Sigmoid colon (tissue), 4 donors: ENCODE results near the gene SPAG8.

Source experiments
- POLR2A ChIP-seq, 2 donors: fragments of 450-650 bp; IDR thresholded peaks; one replicate each; pipeline ENCODE4 v1.6.1; 2016; ENCODE audit warnings: antibody characterized with exemption in 2 of 2, mild to moderate bottlenecking in 2 of 2, moderate library complexity in 2 of 2
- POLR2AphosphoS5 ChIP-seq, 4 donors: sonication (generic); formaldehyde crosslinking; IDR thresholded peaks; one replicate each; pipeline ENCODE4 v1.6.1; 2017; ENCODE audit warnings: antibody characterized with exemption in 4 of 4
- TF ChIP-seq, protein P1 (sequence below), 4 experiments: fragments of 450-650 bp in 3 of 4; fragments of 200-600 bp in 1 of 4; IDR thresholded peaks; one replicate each; pipeline ENCODE4 v1.5.1; 2016 to 2019; ENCODE audit warnings: antibody characterized with exemption in 4 of 4, mild to moderate bottlenecking in 3 of 4, moderate library complexity in 2 of 4

DNA sequence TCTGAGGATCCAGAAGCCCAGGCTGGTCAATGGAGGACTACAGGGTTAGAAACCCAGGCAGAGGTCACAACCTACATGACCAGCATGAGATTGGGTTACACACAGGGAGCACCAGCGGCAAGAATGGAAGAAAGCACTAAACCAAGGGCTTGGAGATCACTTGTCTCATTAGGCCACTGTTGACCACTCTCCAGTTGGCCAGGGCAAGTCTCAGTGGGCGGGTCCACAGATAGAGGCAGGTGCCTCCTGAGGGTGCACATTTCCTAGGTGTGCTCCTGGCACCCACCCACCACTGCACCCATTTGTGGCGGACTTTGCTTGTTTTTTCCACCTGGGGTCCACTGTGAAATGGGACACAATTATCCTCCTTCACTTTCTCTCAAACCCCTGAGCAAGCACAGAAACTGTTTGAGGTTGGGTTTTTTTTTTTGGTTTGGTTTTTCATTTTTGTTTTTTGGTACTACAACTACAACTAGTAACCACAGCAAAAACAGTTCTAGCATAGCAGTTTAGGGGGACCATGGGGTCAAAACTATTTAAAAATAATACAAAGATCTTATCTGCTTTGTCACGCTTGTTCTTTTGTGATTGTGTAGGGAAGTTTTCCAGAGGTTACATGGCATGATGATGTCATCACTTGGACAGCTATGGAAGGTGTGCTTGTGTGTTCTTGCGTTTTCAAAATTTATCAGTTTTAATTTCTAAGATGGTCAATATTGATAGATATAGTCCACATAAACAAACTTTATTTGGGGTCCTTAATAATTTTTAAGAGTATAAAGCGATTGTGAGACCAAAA, 14.6 kb downstream of the SPAG8 start:
- TF ChIP-seq POLR2AphosphoS5 (IDR thresholded peaks at IDR 0.05) (no peak), POLR2A (IDR thresholded peaks at IDR 0.05) (no peak)
- TF ChIP-seq, protein P1, sequence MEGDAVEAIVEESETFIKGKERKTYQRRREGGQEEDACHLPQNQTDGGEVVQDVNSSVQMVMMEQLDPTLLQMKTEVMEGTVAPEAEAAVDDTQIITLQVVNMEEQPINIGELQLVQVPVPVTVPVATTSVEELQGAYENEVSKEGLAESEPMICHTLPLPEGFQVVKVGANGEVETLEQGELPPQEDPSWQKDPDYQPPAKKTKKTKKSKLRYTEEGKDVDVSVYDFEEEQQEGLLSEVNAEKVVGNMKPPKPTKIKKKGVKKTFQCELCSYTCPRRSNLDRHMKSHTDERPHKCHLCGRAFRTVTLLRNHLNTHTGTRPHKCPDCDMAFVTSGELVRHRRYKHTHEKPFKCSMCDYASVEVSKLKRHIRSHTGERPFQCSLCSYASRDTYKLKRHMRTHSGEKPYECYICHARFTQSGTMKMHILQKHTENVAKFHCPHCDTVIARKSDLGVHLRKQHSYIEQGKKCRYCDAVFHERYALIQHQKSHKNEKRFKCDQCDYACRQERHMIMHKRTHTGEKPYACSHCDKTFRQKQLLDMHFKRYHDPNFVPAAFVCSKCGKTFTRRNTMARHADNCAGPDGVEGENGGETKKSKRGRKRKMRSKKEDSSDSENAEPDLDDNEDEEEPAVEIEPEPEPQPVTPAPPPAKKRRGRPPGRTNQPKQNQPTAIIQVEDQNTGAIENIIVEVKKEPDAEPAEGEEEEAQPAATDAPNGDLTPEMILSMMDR (IDR thresholded peaks at IDR 0.05): no peak
